ENCODE measurements around the gene LAPTM5. TPM values are rescaled to one million over a fixed set of nuclear protein-coding genes. Genes with fewer than 3 reads are reported as not detected.

The LAPTM5 gene
- total and polyA plus RNA-seq, 10 of the 15 experiments (the other 5 are each of a cell fraction or from before 2014, with no cell fraction given) = 24.1 to 1,034 (median 687) TPM

GRCh38 chr1:30778154-30778978 is 20.8 kb upstream of the LAPTM5 start:
- no peak overlapping the region for H3K4me2 ChIP-seq (ENCODE audit: control insufficient read depth, insufficient read depth)
- CTCF ChIA-PET = interaction anchor here (1.0 to 11.7 kb wide), 19 partner anchors 9 to 151 kb away, joined by 3 to 516 read pairs (median 11); partner anchors contain the start of genes LAPTM5 and MATN1
- H3K27me3 ChIP-seq (replicated peaks in 1 of 2; ENCODE audit: control insufficient read depth in 2 of 2, insufficient read depth in 2 of 2, low read length in 1 of 2) = no peaks in the 10 kb centered on the region
- H3K79me2 ChIP-seq (ENCODE audit: control insufficient read depth, insufficient read depth, low read length) = no peaks in the 10 kb centered on the region; the same call in none of the 2 replicates
- intact Hi-C loops (cut with micrococcal nuclease; ENCODE audit: unreplicated experiment) (loop anchor here (5.0 kb wide), 1 partner anchor 36 kb away; no protein-coding TSS in a partner anchor), in situ Hi-C loops (cut with MboI) (loop anchor here (10.0 kb wide), 1 partner anchor 54 kb away; the partner anchor contains the start of gene MATN1)
- no peak overlapping the region for H3K9ac ChIP-seq (ENCODE audit: control insufficient read depth, insufficient read depth, low read length)
- H3K4me1 ChIP-seq (ENCODE audit: control insufficient read depth, insufficient read depth, low read length) = peaks cover 25% of the 10 kb centered on the region
- H4K20me1 ChIP-seq (ENCODE audit: control insufficient read depth, insufficient read depth) = no peaks in the 10 kb centered on the region
- H3K27ac ChIP-seq (ENCODE audit: control insufficient read depth, insufficient read depth) = no peak overlapping the region
- H3K9me3 ChIP-seq (replicated peaks; ENCODE audit: control insufficient read depth, insufficient read depth, low read length) = no peaks in the 10 kb centered on the region
- 52% methylated on average over 11 of the region's 11 CpGs for WGBS (ENCODE audit: insufficient coverage, insufficient replicate concordance, low lambda C conversion rate, missing lambda C conversion rate)
- no peaks in the 10 kb centered on the region for H3K36me3 ChIP-seq (ENCODE audit: control insufficient read depth in 2 of 2, insufficient read depth in 2 of 2, low read length in 1 of 2)
- FAIRE-seq = no peak
- BruUV-seq (replicated peaks) = no TSS peak
- no peak for DNase-seq (ENCODE audit: low read depth, low spot score)
- peak; percentile 13 for ATAC-seq
- SMC1A ChIA-PET (ENCODE audit: uncharacterized antibody, unreplicated experiment) = interaction anchor here (0.6 to 8.6 kb wide), 10 partner anchors 10 to 150 kb away, joined by 3 to 427 read pairs (median 9); partner anchors contain the start of genes LAPTM5 and MATN1
- POLR2A ChIA-PET = interaction anchor here (0.6 to 4.6 kb wide), 8 partner anchors 9 to 58 kb away, joined by 3 to 79 read pairs (median 6); partner anchors contain the start of gene LAPTM5
- H2AFZ ChIP-seq (ENCODE audit: control insufficient read depth, low read depth, low read length) = no peak overlapping the region
- TF ChIP-seq SP1 (IDR thresholded peaks at IDR 0.05; ENCODE audit: low read depth, low read length) (peak; percentile 36), NFYB (IDR thresholded peaks at IDR 0.05; ENCODE audit: insufficient read depth, low read depth, low read length) (peak; percentile 61), NFYA (IDR thresholded peaks at IDR 0.05; ENCODE audit: borderline replicate concordance, low read depth, low read length) (no peak), RUNX3 (IDR thresholded peaks at IDR 0.05; ENCODE audit: low read length) (peak; percentile 36; the same call in 1 of the 2 replicates), FOS (IDR thresholded peaks at IDR 0.05; ENCODE audit: borderline replicate concordance, extremely low read depth, insufficient read length) (peak; percentile 14), MTA3 (IDR thresholded peaks at IDR 0.05; ENCODE audit: borderline replicate concordance, low read length) (no peak), ZNF24 (IDR thresholded peaks at IDR 0.05) (no peak), CHD1 (IDR thresholded peaks at IDR 0.05; ENCODE audit: low read depth, low read length) (no peak)
- TF ChIP-seq, protein P1, sequence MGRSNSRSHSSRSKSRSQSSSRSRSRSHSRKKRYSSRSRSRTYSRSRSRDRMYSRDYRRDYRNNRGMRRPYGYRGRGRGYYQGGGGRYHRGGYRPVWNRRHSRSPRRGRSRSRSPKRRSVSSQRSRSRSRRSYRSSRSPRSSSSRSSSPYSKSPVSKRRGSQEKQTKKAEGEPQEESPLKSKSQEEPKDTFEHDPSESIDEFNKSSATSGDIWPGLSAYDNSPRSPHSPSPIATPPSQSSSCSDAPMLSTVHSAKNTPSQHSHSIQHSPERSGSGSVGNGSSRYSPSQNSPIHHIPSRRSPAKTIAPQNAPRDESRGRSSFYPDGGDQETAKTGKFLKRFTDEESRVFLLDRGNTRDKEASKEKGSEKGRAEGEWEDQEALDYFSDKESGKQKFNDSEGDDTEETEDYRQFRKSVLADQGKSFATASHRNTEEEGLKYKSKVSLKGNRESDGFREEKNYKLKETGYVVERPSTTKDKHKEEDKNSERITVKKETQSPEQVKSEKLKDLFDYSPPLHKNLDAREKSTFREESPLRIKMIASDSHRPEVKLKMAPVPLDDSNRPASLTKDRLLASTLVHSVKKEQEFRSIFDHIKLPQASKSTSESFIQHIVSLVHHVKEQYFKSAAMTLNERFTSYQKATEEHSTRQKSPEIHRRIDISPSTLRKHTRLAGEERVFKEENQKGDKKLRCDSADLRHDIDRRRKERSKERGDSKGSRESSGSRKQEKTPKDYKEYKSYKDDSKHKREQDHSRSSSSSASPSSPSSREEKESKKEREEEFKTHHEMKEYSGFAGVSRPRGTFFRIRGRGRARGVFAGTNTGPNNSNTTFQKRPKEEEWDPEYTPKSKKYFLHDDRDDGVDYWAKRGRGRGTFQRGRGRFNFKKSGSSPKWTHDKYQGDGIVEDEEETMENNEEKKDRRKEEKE (IDR thresholded peaks at IDR 0.05) = no peak
- H3K4me3 ChIP-seq = no peak overlapping the region
- RAD21 ChIA-PET (ENCODE audit: unreplicated experiment) = interaction anchor here (1.0 to 9.5 kb wide), 11 partner anchors 14 to 135 kb away, joined by 3 to 538 read pairs (median 8); partner anchors contain the start of genes LAPTM5 and MATN1

All from GM12878 (cell line).